D721Med (cell line): Measurements from ENCODE around the gene AGO3.

Source experiments
- DNase-seq: peaks from one replicate; pipeline ENCODE4 v3.0.0; 2011; ENCODE audit warnings: low spot score; ENCODE audit not compliant: insufficient read length
- FAIRE-seq: peaks from 2 replicates; lab custom pipeline; 2011; peaks lifted over from hg19 to GRCh38; lab: Jason Lieb, UNC
- TF ChIP-seq, protein P1 (sequence below): IDR thresholded peaks from 2 replicates; pipeline ENCODE4 v1.5.1; 2012; ENCODE audit warnings: mild to moderate bottlenecking, control low read depth; ENCODE audit not compliant: insufficient read depth; ENCODE audit errors: missing control alignments

Gene AGO3

DNA sequence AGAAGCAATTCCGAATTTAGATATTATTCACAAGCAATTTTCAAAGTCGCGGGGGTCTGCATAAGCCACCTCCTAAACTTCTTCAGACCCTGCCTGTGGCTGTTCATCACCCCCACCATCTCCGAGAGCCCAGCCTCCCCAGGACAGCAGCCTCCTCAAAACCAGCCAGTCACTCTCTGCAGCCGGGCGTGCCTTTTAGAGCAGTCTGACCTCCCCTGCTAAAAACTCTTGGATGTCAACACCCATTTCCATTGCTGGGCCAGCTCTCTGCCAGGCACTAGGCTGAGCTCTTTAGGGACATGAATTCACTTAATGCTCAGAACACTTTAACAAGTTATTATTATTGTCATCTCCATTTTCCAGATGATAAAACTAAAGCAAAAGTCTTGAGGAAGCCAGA is 169.5 kb downstream of the AGO3 start:
- no peak for DNase-seq
- FAIRE-seq = no peak
- TF ChIP-seq, protein P1, sequence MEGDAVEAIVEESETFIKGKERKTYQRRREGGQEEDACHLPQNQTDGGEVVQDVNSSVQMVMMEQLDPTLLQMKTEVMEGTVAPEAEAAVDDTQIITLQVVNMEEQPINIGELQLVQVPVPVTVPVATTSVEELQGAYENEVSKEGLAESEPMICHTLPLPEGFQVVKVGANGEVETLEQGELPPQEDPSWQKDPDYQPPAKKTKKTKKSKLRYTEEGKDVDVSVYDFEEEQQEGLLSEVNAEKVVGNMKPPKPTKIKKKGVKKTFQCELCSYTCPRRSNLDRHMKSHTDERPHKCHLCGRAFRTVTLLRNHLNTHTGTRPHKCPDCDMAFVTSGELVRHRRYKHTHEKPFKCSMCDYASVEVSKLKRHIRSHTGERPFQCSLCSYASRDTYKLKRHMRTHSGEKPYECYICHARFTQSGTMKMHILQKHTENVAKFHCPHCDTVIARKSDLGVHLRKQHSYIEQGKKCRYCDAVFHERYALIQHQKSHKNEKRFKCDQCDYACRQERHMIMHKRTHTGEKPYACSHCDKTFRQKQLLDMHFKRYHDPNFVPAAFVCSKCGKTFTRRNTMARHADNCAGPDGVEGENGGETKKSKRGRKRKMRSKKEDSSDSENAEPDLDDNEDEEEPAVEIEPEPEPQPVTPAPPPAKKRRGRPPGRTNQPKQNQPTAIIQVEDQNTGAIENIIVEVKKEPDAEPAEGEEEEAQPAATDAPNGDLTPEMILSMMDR = no peak

DNA sequence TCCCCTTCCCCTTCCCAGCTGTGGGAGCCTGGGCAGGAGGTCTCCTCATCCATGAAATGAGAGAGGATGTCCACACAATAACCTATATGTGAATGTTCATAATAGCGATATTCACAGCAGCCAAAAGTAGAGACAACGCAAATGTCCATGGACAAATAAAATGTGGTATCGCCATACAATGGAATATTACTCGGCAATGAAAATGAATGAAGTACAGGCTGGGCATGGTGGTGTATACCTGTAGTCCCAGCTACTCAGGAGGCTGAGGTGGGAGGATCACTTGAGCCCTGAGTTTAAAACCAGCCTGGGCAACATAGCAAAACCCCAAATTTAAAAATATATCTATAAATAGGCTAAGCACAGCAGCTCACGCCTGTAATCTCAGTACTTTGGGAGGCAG is 170.6 kb downstream of the AGO3 start:
- TF ChIP-seq, protein P1 = no peak
- FAIRE-seq (no peak), DNase-seq (no peak)

DNA sequence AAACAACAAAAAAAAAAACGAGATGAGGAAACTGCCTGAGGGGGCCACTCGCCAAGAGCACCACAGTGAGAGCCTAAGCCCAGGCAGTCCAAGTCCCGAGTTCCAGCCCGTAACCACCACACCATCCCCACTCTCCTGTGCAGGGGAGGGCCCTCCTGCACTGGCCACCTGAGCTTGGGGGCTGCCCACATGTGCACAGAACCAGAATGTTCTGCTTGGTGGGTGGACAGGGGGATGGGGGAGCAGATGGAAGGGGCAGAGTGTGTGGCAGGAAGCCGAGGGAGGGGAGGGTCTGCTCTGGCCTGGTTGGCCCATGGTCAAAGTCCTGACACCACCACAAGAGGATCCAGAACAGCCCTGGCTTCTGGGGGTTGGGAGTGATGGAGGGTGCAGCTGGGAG is 175.4 kb downstream of the AGO3 start:
- DNase-seq = no peak
- TF ChIP-seq, protein P1 = no peak
- no peak for FAIRE-seq

DNA sequence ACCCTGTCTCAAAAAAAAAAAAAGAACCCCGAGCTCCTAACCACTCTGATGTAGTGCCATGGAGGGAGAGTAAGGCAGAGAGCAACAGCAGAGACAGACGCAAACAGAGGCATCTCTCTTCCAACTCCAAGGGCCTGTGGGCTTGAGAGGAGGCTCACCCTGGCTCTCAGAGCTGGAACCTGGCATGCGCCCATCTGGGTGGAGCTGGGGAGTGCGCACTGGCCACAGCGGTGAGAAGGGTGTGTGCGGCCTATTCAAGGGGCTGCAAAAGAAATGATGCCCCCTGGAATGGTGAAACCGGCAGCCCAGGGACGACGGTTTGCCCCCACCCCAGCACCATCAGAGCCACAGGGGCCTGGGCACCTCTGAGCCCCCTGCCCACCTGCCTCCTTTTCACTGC is 176.5 kb downstream of the AGO3 start:
- FAIRE-seq (no peak), DNase-seq (no peak)
- TF ChIP-seq, protein P1 = no peak

DNA sequence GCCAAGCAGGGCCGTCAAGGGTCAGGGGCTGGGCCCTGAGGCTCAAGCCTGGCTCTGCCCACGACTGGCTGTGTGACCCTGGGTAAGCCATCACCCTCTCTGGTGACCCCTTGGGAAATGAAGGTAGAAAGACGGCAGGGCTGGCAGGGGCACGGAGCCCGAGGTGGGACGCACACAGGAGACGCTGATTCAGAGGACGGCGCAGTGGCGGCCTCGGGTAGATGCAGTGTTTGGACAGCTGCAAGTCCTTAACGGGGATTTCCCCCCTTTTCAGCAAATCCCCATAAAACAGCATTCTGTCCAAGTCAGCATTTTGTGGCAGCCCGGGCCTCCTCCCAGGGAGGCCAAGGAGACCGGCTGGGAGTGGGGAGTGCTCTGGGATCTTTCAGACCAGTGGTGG is 177.4 kb downstream of the AGO3 start:
- FAIRE-seq (no peak), DNase-seq (no peak)
- TF ChIP-seq, protein P1 = no peak

DNA sequence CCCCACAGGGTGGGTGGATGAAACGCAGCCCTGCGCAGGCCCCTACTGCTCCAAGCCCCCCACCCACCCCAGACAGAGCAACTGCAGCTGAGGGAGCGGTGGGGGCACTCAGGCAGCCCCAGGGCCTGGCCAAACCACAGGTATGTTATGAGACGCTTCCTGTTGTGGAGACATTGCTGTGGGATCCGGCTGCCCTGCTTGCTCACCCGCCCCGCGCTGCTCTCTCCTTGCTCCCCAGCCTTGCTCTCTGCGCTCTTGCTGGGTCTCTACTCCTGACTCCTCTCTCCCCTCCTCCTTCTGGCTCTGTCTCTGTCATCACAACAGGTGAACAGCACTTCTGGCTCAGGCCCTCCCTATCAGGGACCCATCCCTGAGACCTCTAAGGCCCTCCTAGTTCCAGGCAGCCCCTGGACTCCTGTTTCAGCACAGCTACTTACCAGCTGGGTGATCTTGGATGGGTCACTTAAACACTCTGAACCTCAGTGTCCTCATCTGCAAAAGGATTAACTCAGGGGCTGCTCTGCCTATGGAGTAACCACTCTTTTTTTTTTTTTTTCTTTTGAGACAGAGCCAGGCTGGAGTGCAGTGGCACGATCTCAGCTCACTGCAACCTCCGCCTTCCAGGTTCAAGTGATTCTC is 178.3 kb downstream of the AGO3 start:
- DNase-seq = no peak
- TF ChIP-seq, protein P1 = no peak
- FAIRE-seq = no peak

DNA sequence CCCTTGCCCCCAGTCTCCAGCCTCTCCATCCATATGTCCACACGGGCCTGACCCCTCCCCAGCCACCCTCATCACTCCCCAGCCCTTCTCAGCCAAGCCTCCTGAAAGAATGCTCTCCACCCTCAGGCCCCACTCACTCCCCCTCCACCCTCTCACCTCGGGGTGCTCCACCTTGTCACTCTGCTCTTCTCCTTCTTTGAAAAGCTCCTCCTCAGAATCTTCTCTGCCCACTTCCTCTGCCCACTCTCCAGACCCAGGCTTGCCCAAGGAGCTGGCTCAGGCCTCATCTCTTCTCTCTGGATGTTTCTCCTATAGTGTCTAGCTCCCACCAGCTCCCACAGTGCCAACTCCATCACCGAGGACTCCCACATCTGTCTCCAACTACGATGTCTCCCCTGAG is 180.2 kb downstream of the AGO3 start:
- FAIRE-seq = no peak
- TF ChIP-seq, protein P1 = no peak
- no peak for DNase-seq
